NB4 (cell line): ENCODE measurements around the gene ITPR2.
"Not testable (repeated sequence)": the region's sequence is repeated elsewhere in the genome, so short reads cannot be mapped to it uniquely, and the experiment has no call there.

ENCODE experiments used
- DNase-seq: peaks from one replicate; pipeline ENCODE4 v3.0.0; 2010; ENCODE audit warnings: low read depth
- H3K4me3 ChIP-seq: one replicate; pipeline ENCODE4 v1.5.1; 2011; ENCODE audit warnings: mild to moderate bottlenecking, low read depth, low read length, moderate library complexity
- MYC ChIP-seq: IDR thresholded peaks from 2 replicates; pipeline ENCODE4 v1.6.1; 2011; ENCODE audit warnings: low read depth, low read length
- POLR2A ChIP-seq: IDR thresholded peaks from 2 replicates; pipeline ENCODE4 v1.6.1; 2011; ENCODE audit warnings: mild to moderate bottlenecking; ENCODE audit not compliant: insufficient read length; ENCODE audit errors: extremely low read depth
- TF ChIP-seq, protein P1 (sequence below): IDR thresholded peaks from 2 replicates; pipeline ENCODE4 v1.6.1; 2011; ENCODE audit warnings: low read depth, low read length
- TF ChIP-seq, protein P2 (sequence below): IDR thresholded peaks from one replicate; pipeline ENCODE4 v1.5.1; 2012; ENCODE audit warnings: low read depth, low read length

ITPR2 gene

DNA sequence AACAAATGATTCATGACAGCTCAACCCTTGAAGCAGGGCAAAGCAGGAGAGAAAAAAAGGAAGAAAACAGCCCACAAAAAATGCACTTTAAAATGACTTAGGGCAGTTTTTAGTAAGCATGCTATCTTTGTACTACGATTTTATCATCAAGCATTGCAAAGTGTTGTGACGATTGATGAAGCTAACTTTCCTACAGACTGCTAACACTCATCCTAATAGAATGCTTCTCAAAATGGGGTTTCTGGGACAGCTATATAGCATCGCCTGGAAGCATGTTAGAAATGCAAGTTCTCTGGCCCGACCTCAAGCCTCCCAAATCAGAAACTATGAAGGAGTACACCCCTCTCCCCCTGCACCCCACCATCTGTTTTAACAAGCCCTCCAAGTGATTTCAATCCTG lies 381.2 kb downstream of the ITPR2 start:
- DNase-seq: no peak
- no peak for TF ChIP-seq MYC
- TF ChIP-seq, protein P1, sequence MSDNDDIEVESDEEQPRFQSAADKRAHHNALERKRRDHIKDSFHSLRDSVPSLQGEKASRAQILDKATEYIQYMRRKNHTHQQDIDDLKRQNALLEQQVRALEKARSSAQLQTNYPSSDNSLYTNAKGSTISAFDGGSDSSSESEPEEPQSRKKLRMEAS: no peak
- no peak overlapping the region for H3K4me3 ChIP-seq

DNA sequence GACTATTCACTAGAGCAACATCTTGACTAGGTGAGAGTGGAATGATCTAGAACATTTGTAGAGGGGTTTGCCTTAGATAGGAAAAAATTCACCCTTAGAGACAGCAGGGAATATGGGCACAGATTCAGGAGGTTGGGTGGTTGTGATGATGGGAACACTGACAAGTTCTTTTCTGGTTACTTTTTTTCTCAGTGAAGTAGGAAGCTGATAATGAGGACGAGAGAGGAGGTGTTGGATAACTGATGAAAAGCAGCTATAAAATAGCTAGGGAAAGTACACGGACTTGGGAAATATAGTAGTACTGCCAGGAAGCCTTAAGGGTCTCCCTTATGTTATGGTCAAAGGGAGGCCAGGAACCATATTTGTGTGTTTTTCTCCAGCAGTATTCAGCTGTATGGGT lies 387.1 kb downstream of the ITPR2 start:
- no peak for TF ChIP-seq MYC
- no peak for TF ChIP-seq POLR2A
- TF ChIP-seq, protein P2, sequence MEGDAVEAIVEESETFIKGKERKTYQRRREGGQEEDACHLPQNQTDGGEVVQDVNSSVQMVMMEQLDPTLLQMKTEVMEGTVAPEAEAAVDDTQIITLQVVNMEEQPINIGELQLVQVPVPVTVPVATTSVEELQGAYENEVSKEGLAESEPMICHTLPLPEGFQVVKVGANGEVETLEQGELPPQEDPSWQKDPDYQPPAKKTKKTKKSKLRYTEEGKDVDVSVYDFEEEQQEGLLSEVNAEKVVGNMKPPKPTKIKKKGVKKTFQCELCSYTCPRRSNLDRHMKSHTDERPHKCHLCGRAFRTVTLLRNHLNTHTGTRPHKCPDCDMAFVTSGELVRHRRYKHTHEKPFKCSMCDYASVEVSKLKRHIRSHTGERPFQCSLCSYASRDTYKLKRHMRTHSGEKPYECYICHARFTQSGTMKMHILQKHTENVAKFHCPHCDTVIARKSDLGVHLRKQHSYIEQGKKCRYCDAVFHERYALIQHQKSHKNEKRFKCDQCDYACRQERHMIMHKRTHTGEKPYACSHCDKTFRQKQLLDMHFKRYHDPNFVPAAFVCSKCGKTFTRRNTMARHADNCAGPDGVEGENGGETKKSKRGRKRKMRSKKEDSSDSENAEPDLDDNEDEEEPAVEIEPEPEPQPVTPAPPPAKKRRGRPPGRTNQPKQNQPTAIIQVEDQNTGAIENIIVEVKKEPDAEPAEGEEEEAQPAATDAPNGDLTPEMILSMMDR: no peak
- TF ChIP-seq, protein P1: no peak
- H3K4me3 ChIP-seq: no peak overlapping the region
- no peak for DNase-seq

DNA sequence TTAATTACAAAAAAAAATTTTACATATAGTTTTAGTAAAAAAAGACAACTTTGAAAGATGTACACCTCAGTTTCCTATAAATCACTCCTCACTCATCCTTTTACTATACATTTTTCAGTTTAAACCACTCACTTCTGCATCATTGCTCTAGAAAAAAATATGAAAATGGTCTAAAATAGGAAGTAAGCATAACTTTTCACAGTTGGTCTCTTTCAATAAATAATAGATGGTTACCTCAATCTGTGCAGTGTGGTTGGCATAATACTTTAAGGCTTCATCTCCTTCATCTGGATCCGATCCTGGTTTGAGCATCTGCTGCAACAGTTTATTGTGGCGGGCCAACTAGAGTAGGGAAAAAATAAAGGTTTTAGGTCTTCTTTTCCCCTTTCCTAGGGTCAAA lies 389.7 kb downstream of the ITPR2 start:
- TF ChIP-seq, protein P2: no peak
- no peak for DNase-seq
- no peak overlapping the region for H3K4me3 ChIP-seq

DNA sequence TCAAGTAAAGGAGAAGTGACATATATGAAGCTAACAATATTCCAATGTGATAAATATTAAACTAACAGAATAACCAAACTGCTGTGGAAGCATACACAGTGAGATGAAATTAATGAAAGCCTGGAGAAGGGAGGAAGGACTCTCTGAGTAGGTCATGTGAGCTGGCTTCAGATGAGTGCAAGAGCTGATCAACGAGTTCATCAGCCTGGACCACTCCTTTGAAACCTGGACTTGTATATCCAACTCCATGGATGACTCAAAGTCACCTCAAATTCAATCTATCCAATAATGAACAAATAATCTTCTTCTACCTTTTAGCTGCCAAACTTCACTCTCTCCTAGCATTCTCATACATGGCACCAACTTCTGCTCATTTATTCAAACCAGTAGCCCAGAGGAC lies 391.6 kb downstream of the ITPR2 start:
- no peak overlapping the region for H3K4me3 ChIP-seq
- TF ChIP-seq POLR2A: no peak
- TF ChIP-seq MYC: no peak
- TF ChIP-seq, protein P1: no peak
- TF ChIP-seq, protein P2: no peak
- DNase-seq: no peak

DNA sequence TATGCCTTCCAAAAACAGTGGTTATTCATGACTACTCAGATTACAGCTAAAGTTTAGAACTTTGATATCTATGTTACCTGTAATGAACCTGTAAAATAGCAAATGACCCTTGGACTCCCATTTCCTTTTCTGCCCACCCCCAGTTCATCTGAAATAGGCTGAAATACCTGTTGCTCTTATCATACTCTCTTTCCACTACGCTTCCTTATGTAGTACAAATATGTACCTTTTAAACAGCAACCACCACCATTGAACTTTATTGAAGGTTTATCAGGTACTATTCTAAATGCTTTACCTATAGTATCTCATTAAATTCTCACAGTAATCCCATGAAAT lies 398.0 kb downstream of the ITPR2 start:
- DNase-seq: no peak
- TF ChIP-seq, protein P2: no peak
- TF ChIP-seq, protein P1: no peak
- TF ChIP-seq MYC: no peak
- H3K4me3 ChIP-seq: no peak overlapping the region

DNA sequence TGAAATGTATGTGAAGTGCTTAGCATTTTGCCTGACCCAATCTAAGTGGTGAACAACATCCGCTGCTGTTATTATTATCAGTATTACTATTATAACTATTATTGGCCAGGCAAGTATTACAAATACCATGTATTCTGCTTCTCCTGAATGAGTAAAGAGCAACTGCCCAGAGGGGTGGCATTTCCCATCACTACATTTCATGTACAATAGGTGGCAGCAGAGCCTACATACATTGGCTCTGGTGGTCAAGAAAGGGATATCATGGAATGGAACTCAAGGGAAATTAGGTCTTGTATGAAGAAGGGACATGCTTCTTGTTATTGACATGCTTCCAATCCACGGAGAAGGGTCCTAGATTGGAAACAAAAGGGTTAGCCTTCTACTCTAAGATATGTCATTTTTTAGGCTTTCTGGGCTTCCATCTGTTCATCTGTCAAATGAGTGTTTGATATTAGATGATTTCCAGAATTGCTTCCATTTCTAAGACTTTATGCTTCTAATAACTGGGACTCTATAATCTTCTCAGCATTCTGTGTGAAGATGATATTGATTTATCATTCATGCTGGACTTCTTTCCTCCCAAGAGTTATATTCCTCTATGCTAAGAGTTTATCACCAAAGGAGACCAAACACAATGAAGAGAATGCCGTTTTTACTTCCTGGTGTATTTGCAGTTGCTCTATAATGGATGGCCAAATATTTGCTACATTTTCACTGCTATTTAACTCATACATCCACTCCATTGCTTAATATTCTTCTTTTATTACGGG lies 398.5 kb downstream of the ITPR2 start:
- no peak overlapping the region for H3K4me3 ChIP-seq
- DNase-seq: peak; percentile 91
- TF ChIP-seq MYC (no peak), POLR2A (no peak)
- TF ChIP-seq, protein P1: no peak
- TF ChIP-seq, protein P2: peak; percentile 99

DNA sequence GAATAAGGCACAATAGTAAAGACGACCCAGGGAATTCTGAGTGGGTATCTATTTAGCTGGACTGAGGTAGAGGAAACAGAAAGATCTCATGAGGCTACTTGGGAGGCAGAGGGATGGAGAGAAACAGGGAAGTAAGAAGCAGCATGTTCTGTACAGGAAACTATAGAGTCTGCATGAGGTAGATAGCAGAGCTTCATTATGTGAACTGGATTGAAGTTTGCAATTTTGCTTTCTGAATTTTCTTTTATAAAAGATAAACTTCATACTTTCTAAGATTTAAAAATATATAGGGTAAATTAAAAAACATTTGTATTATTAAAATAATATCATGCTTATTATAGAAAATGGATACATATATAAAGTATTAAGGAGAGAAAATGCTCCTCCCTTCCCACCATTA lies 399.3 kb downstream of the ITPR2 start:
- not testable (repeated sequence) for H3K4me3 ChIP-seq, DNase-seq
